HG03045 (cell line): ENCODE measurements around the gene OXSR1.
"Not testable (repeated sequence)": the region's sequence is repeated elsewhere in the genome, so short reads cannot be mapped to it uniquely, and the experiment has no call there.

ENCODE experiments used
- ATAC-seq: cut with Tn5 transposase; IDR thresholded peaks from one replicate; pipeline ENCODE4 v1.9.1; 2021; ENCODE audit warnings: mild to moderate bottlenecking, moderate library complexity; ENCODE audit not compliant: unreplicated experiment

Gene OXSR1

GRCh38 chr3:38265604-38266307, 100.4 kb downstream of the OXSR1 start, which contains the start of gene SLC22A13:
Gene SLC22A13, plus strand, starts transcription at chr3:38265812. Its CDS starts 49 bp downstream, at chr3:38265861.
- no peak for ATAC-seq

GRCh38 chr3:38266810-38267209, 101.5 kb downstream of the OXSR1 start:
- ATAC-seq, result no peak

- no peak for ATAC-seq
These were observed 102.3 kb downstream of the OXSR1 start for GRCh38 chr3:38267662-38268061.

- no peak for ATAC-seq
These were observed 102.8 kb downstream of the OXSR1 start for GRCh38 chr3:38268087-38268486.

GRCh38 chr3:38268522-38268921, 103.2 kb downstream of the OXSR1 start:
- no peak for ATAC-seq

GRCh38 chr3:38270606-38271005, 105.3 kb downstream of the OXSR1 start:
- no peak for ATAC-seq

GRCh38 chr3:38271553-38271952, 106.2 kb downstream of the OXSR1 start:
- no peak for ATAC-seq

- no peak for ATAC-seq
These were observed 109.7 kb downstream of the OXSR1 start for GRCh38 chr3:38274864-38275649.

- no peak for ATAC-seq
These were observed 110.3 kb downstream of the OXSR1 start for GRCh38 chr3:38275658-38276057.

GRCh38 chr3:38276081-38276916, 111.0 kb downstream of the OXSR1 start:
- no peak for ATAC-seq

GRCh38 chr3:38276917-38277630, 111.7 kb downstream of the OXSR1 start:
- ATAC-seq, result no peak

GRCh38 chr3:38278841-38279240, 113.5 kb downstream of the OXSR1 start:
- no peak for ATAC-seq

GRCh38 chr3:38281895-38282686, 116.8 kb downstream of the OXSR1 start, which contains the start of gene SLC22A14:
Gene SLC22A14, plus strand, starts transcription at chr3:38282294. Its CDS starts 23,733 bp downstream, at chr3:38306027.
- no peak for ATAC-seq

- no peak for ATAC-seq
These were observed 118.7 kb downstream of the OXSR1 start for GRCh38 chr3:38283810-38284755.

- no peak for ATAC-seq
These were observed 119.4 kb downstream of the OXSR1 start for GRCh38 chr3:38284756-38285150.

- ATAC-seq, result not testable (repeated sequence)
These were observed 124.2 kb downstream of the OXSR1 start for GRCh38 chr3:38289286-38290217.

GRCh38 chr3:38297053-38297452, 131.7 kb downstream of the OXSR1 start:
- not testable (repeated sequence) for ATAC-seq

GRCh38 chr3:38297537-38297936, 132.2 kb downstream of the OXSR1 start:
- ATAC-seq, result no peak
